Prostate gland (tissue), 2 donors: ENCODE measurements around the gene RASGRF2.

ENCODE experiments used
- POLR2AphosphoS5 ChIP-seq: sonication (generic); formaldehyde crosslinking; IDR thresholded peaks from one replicate; pipeline ENCODE4 v1.6.1; 2017; ENCODE audit warnings: antibody characterized with exemption
- TF ChIP-seq, protein P1 (sequence below), 4 experiments: fragments of 200-600 bp in 2 of 4; fragments of 450-650 bp in 2 of 4; sonication (generic) in 2 of 4; IDR thresholded peaks; 1 replicate in 3 of 4; 2 replicates in 1 of 4; pipeline ENCODE4 v1.5.1; 2016 to 2019; ENCODE audit warnings: antibody characterized with exemption in 4 of 4, mild to moderate bottlenecking in 2 of 4, moderate library complexity in 2 of 4

DNA sequence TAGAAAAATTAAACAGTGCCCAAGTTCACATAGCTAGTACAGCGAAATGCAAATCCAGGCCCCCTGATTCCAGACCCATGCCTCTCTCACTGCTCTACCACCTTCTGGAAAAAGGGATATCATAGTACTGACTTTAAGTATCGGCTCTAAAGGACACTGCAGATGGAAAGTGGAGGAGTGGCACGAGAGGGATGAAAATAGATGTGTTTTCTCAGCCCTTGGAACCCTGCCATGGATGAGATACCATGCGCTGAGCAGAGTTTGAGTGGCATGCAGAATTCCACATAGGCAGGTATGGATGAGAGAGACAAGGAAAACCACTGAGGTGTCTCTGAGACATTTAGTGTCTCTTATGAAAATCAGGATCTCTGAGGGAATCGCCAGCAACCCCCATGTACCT lies 291.8 kb downstream of the RASGRF2 start:
- TF ChIP-seq, protein P1, sequence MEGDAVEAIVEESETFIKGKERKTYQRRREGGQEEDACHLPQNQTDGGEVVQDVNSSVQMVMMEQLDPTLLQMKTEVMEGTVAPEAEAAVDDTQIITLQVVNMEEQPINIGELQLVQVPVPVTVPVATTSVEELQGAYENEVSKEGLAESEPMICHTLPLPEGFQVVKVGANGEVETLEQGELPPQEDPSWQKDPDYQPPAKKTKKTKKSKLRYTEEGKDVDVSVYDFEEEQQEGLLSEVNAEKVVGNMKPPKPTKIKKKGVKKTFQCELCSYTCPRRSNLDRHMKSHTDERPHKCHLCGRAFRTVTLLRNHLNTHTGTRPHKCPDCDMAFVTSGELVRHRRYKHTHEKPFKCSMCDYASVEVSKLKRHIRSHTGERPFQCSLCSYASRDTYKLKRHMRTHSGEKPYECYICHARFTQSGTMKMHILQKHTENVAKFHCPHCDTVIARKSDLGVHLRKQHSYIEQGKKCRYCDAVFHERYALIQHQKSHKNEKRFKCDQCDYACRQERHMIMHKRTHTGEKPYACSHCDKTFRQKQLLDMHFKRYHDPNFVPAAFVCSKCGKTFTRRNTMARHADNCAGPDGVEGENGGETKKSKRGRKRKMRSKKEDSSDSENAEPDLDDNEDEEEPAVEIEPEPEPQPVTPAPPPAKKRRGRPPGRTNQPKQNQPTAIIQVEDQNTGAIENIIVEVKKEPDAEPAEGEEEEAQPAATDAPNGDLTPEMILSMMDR (IDR thresholded peaks at IDR 0.05), result no peak
- no peak for TF ChIP-seq POLR2AphosphoS5
